Hepatocyte (in vitro differentiated cells): ENCODE results near the gene NRF1. TPM values are rescaled to one million over a fixed set of nuclear protein-coding genes. Genes with fewer than 3 reads are reported as not detected.
"Not testable (repeated sequence)": the region's sequence is repeated elsewhere in the genome, so short reads cannot be mapped to it uniquely, and the experiment has no call there.

ENCODE experiments used
- DNase-seq: peaks from one replicate; pipeline ENCODE4 v3.0.0-alpha.2; 2016; ENCODE audit warnings: low spot score
- H2AFZ ChIP-seq: fragments of 200-600 bp; sonication (generic); 2 replicates; pipeline ENCODE4 v1.6.0; 2016; ENCODE audit warnings: antibody characterized with exemption, mild to moderate bottlenecking
- H3K27ac ChIP-seq: fragments of 200-600 bp; sonication (generic); 2 replicates; pipeline ENCODE4 v1.5.1; 2016; ENCODE audit warnings: mild to moderate bottlenecking
- H3K27me3 ChIP-seq: fragments of 200-600 bp; sonication (generic); 2 replicates; pipeline ENCODE4 v1.6.1; 2016
- H3K36me3 ChIP-seq: fragments of 200-600 bp; sonication (generic); replicated peaks from 2 replicates; pipeline ENCODE4 v1.5.1; 2016; ENCODE audit warnings: low read depth; ENCODE audit not compliant: insufficient read depth
- H3K4me1 ChIP-seq: fragments of 200-600 bp; sonication (generic); 2 replicates; pipeline ENCODE4 v1.5.1; 2016; ENCODE audit warnings: mild to moderate bottlenecking, moderate library complexity; ENCODE audit not compliant: insufficient read depth
- H3K4me2 ChIP-seq: fragments of 200-600 bp; sonication (generic); 2 replicates; pipeline ENCODE4 v1.6.0; 2016
- H3K4me3 ChIP-seq: fragments of 200-600 bp; sonication (generic); 2 replicates; pipeline ENCODE4 v1.5.1; 2016; ENCODE audit warnings: mild to moderate bottlenecking
- H3K79me2 ChIP-seq: fragments of 200-600 bp; sonication (generic); 2 replicates; pipeline ENCODE4 v1.6.0; 2017; ENCODE audit warnings: mild to moderate bottlenecking
- H3K9me2 ChIP-seq: fragments of 200-600 bp; sonication (generic); replicated peaks from 2 replicates; pipeline ENCODE4 v1.6.0; 2017; ENCODE audit warnings: mild to moderate bottlenecking; ENCODE audit not compliant: insufficient read depth
- H3K9me3 ChIP-seq: fragments of 200-600 bp; sonication (generic); 2 replicates; pipeline ENCODE4 v1.5.1; 2016; ENCODE audit warnings: low read depth, mild to moderate bottlenecking
- H4K20me1 ChIP-seq: fragments of 200-600 bp; sonication (generic); 2 replicates; pipeline ENCODE4 v1.6.0; 2016; ENCODE audit warnings: mild to moderate bottlenecking; ENCODE audit not compliant: insufficient read depth, poor library complexity, severe bottlenecking
- EZH2 ChIP-seq: fragments of 200-600 bp; sonication (generic); IDR thresholded peaks from 2 replicates; pipeline ENCODE4 v1.6.1; 2016; ENCODE audit warnings: antibody characterized with exemption, mild to moderate bottlenecking, borderline replicate concordance
- EZH2phosphoT487 ChIP-seq: fragments of 200-600 bp; sonication (generic); IDR thresholded peaks from one replicate; pipeline ENCODE4 v1.6.1; 2018; ENCODE audit warnings: antibody characterized with exemption, mild to moderate bottlenecking, low read depth, moderate library complexity; ENCODE audit not compliant: unreplicated experiment, severe bottlenecking
- WGBS: methylation state at CpG from one replicate; pipeline ENCODE4 v1.1.6; 2016; ENCODE audit warnings: low lambda C conversion rate; ENCODE audit errors: missing lambda C conversion rate; 5-methylcytosine and 5-hydroxymethylcytosine counted together
- polyA plus RNA-seq: library from polyadenylated mRNA; unstranded; fragments of >200 nt; fragmentation: Nextera tagmentation; extraction: Ambion mirVana; gene quantifications from 2 replicates; pipeline ENCODE4 v1.2.1, GENCODE V29; 2016
- total RNA-seq: library from RNA; depleted of rRNA; stranded (reverse); fragments of >200 nt; gene quantifications from 2 replicates; pipeline ENCODE4 v1.2.3, GENCODE V29; 2014
- TF ChIP-seq, protein P1 (sequence below): fragments of 200-600 bp; sonication (generic); IDR thresholded peaks from 2 replicates; pipeline ENCODE4 v1.5.1; 2016; ENCODE audit warnings: antibody characterized with exemption, mild to moderate bottlenecking; ENCODE audit not compliant: poor library complexity

NRF1 gene
- total and polyA plus RNA-seq, 2 experiments from 2014 or later = 11.2 to 12.0 TPM

DNA sequence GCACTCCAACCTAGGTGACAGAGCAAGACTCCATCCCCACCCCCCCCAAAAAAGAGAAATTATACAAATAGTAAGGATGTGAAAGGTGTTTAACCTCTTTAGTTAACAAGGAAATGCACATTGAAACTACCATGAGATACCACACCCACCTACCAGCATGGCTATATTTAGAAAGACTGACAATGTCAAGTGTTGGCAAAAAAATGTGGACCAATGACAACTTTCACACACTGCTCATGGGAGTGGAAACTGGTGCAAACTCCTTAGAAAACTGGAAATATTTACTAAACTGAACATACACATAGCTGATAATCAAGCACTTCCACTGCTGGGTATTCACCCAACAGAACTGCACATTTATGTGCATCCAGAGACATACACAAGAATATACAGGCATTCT, 23.3 kb upstream of the NRF1 start:
- no peaks in the 10 kb centered on the region for H3K4me1 ChIP-seq
- no peaks in the 10 kb centered on the region for H3K9me2 ChIP-seq
- no peaks in the 10 kb centered on the region for H3K27me3 ChIP-seq
- H3K36me3 ChIP-seq = no peaks in the 10 kb centered on the region
- no peak overlapping the region for H3K4me3 ChIP-seq
- H3K9me3 ChIP-seq = peaks cover 7% of the 10 kb centered on the region
- no peaks in the 10 kb centered on the region for H4K20me1 ChIP-seq
- TF ChIP-seq EZH2 = no peak
- no peak for TF ChIP-seq EZH2phosphoT487
- TF ChIP-seq, protein P1, sequence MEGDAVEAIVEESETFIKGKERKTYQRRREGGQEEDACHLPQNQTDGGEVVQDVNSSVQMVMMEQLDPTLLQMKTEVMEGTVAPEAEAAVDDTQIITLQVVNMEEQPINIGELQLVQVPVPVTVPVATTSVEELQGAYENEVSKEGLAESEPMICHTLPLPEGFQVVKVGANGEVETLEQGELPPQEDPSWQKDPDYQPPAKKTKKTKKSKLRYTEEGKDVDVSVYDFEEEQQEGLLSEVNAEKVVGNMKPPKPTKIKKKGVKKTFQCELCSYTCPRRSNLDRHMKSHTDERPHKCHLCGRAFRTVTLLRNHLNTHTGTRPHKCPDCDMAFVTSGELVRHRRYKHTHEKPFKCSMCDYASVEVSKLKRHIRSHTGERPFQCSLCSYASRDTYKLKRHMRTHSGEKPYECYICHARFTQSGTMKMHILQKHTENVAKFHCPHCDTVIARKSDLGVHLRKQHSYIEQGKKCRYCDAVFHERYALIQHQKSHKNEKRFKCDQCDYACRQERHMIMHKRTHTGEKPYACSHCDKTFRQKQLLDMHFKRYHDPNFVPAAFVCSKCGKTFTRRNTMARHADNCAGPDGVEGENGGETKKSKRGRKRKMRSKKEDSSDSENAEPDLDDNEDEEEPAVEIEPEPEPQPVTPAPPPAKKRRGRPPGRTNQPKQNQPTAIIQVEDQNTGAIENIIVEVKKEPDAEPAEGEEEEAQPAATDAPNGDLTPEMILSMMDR = no peak
- H3K79me2 ChIP-seq = no peaks in the 10 kb centered on the region
- no peak overlapping the region for H2AFZ ChIP-seq
- no peak overlapping the region for H3K27ac ChIP-seq
- DNase-seq = no peak
- H3K4me2 ChIP-seq = no peak overlapping the region

DNA sequence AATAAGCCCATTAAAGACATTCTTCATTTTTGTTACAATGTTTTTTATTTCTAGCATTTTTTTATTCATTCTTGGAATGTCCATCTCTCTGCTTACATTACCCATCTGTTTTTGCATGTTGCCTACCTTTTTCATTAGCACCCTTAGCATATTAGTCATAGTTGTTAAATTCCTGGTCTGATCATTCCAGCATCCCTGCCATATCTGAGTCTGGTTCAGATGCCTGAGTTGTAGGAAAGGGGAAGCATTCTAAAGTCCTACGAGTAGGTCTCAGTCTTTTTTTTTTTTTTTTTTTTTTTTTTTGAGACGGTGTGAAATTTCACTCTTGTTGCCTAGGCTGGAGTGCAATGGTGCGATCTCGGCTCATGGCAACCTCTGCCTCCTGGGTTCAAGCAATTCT, 19.7 kb upstream of the NRF1 start:
- no peaks in the 10 kb centered on the region for H3K4me1 ChIP-seq
- no peak overlapping the region for H3K4me2 ChIP-seq
- H3K9me2 ChIP-seq = no peaks in the 10 kb centered on the region
- H3K36me3 ChIP-seq = no peaks in the 10 kb centered on the region
- no peak for DNase-seq
- no peaks in the 10 kb centered on the region for H4K20me1 ChIP-seq
- H2AFZ ChIP-seq = no peak overlapping the region
- H3K4me3 ChIP-seq = no peak overlapping the region
- no peak overlapping the region for H3K27ac ChIP-seq
- no peaks in the 10 kb centered on the region for H3K27me3 ChIP-seq
- no peak for TF ChIP-seq EZH2phosphoT487
- TF ChIP-seq EZH2 = no peak
- TF ChIP-seq, protein P1 = no peak
- no peaks in the 10 kb centered on the region for H3K79me2 ChIP-seq
- WGBS = 91% methylated on average over 4 of the region's 4 CpGs
- no peaks in the 10 kb centered on the region for H3K9me3 ChIP-seq

DNA sequence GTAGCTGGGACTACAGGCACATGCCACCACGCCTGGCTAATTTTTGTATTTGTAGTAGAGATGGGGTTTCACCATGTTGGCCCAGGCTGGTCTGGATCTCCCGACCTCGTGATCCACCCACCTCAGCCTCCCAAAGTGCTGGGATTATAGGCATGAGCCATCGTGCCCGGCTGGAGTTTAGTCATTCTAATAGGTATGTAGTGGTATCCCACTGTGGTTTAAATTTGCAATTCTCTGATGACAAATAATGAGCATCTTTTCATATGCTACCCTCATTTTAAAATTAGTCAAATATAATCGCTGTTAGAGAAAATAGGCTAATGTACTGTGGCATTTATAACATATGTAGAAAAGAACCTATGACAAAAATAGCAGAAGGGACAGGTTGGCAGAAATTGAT, 15.1 kb upstream of the NRF1 start:
- H3K27ac ChIP-seq, H3K27me3 ChIP-seq, H3K4me2 ChIP-seq, H3K4me3 ChIP-seq, H3K79me2 ChIP-seq, H4K20me1 ChIP-seq, H3K36me3 ChIP-seq, DNase-seq, H3K9me2 ChIP-seq, H2AFZ ChIP-seq, H3K9me3 ChIP-seq, H3K4me1 ChIP-seq: not testable (repeated sequence)
- 92% methylated on average over 6 of the region's 6 CpGs for WGBS

DNA sequence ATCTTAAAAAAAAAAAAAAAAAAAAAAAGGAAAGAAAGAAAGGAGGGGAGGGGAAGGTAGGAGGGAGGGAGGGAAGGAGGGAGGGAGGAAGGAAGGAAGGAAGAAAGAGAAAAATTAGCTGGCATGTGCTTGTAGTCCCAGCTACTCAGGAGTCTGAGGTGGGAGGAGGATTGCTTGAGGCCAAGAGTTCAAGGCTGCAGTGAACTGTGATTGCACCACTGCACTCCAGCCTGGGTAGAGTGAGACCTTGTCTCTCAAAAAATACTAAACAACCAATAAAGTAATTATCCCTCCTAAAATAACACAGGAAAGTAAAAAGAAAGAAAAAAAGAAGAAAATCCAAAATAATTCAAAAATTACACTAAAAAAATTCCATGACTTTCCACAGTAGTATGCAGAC, 13.8 kb upstream of the NRF1 start:
- H3K9me3 ChIP-seq = no peaks in the 10 kb centered on the region
- no peaks in the 10 kb centered on the region for H3K79me2 ChIP-seq
- H3K4me1 ChIP-seq = no peaks in the 10 kb centered on the region
- H3K9me2 ChIP-seq = no peaks in the 10 kb centered on the region
- no peak for TF ChIP-seq EZH2
- no peak for TF ChIP-seq EZH2phosphoT487
- TF ChIP-seq, protein P1 = no peak
- no peak for DNase-seq
- no peak overlapping the region for H3K4me2 ChIP-seq
- no peak overlapping the region for H3K27ac ChIP-seq
- no peak overlapping the region for H2AFZ ChIP-seq
- no peaks in the 10 kb centered on the region for H4K20me1 ChIP-seq
- H3K4me3 ChIP-seq = no peak overlapping the region
- H3K36me3 ChIP-seq = no peaks in the 10 kb centered on the region
- H3K27me3 ChIP-seq = no peaks in the 10 kb centered on the region
